Neural cell (in vitro differentiated cells): Measurements from ENCODE around the gene RBFOX2. TPM values are rescaled to one million over a fixed set of nuclear protein-coding genes. Genes with fewer than 3 reads are reported as not detected.

ENCODE experiments used
- H2AFZ ChIP-seq: fragments of 200-600, 300-800 bp; sonication (generic), shearing (Covaris generic); 2 replicates; pipeline ENCODE4 v1.6.0; 2014; ENCODE audit warnings: low read depth, mild to moderate bottlenecking, antibody characterized with exemption, low read length, moderate library complexity
- H3F3A ChIP-seq: fragments of 200-600 bp; shearing (Covaris generic); 2 replicates; pipeline ENCODE4 v1.6.1; 2016; ENCODE audit warnings: mild to moderate bottlenecking, moderate library complexity, mixed read lengths, antibody characterized with exemption, low read length; ENCODE audit not compliant: insufficient read depth, poor library complexity, severe bottlenecking
- H3K27ac ChIP-seq: fragments of 200-600, 300-800 bp; sonication (generic), shearing (Covaris generic); 2 replicates; pipeline ENCODE4 v1.5.1; 2014; ENCODE audit warnings: mild to moderate bottlenecking, low read length, moderate library complexity
- H3K27me3 ChIP-seq: fragments of 300-800, 200-600 bp; sonication (generic), shearing (Covaris generic); 2 replicates; pipeline ENCODE4 v1.6.0; 2014; ENCODE audit warnings: mild to moderate bottlenecking, low read depth, low read length, moderate library complexity; ENCODE audit not compliant: insufficient read depth
- H3K36me3 ChIP-seq: fragments of 300-800, 200-600 bp; sonication (generic), shearing (Covaris generic); 2 replicates; pipeline ENCODE4 v1.5.1; 2014; ENCODE audit warnings: mild to moderate bottlenecking, antibody characterized with exemption, low read length, moderate library complexity; ENCODE audit not compliant: insufficient read depth
- H3K4me2 ChIP-seq: fragments of 300-800, 200-600 bp; sonication (generic), shearing (Covaris generic); 2 replicates; pipeline ENCODE4 v1.6.0; 2014; ENCODE audit warnings: mild to moderate bottlenecking, low read length
- H3K4me3 ChIP-seq: fragments of 300-800, 200-600 bp; sonication (generic), shearing (Covaris generic); 2 replicates; pipeline ENCODE4 v1.5.1; 2014; ENCODE audit warnings: mild to moderate bottlenecking, low read length, moderate library complexity
- H3K79me2 ChIP-seq: fragments of 200-600 bp; shearing (Covaris generic); replicated peaks from 2 replicates; pipeline ENCODE4 v1.6.0; 2014; ENCODE audit warnings: mild to moderate bottlenecking, low read length, moderate library complexity; ENCODE audit not compliant: insufficient read depth
- H3K9ac ChIP-seq: fragments of 300-800, 200-600 bp; sonication (generic), shearing (Covaris generic); 2 replicates; pipeline ENCODE4 v1.6.1; 2016; ENCODE audit warnings: mild to moderate bottlenecking, low read length, mixed read lengths
- H3K9me2 ChIP-seq: fragments of 200-600 bp; shearing (Covaris generic); 2 replicates; pipeline ENCODE4 v1.6.1; 2016; ENCODE audit warnings: mild to moderate bottlenecking, low read length, mixed read lengths; ENCODE audit not compliant: insufficient read depth
- H3K9me3 ChIP-seq: fragments of 200-600, 300-800 bp; sonication (generic), shearing (Covaris generic); 2 replicates; pipeline ENCODE4 v1.6.1; 2016; ENCODE audit warnings: mild to moderate bottlenecking, mixed run types, low read length, moderate library complexity, mixed read lengths
- H4K20me1 ChIP-seq: fragments of 200-600 bp; shearing (Covaris generic); 2 replicates; pipeline ENCODE4 v1.6.1; 2016; ENCODE audit warnings: mild to moderate bottlenecking, mixed run types; ENCODE audit not compliant: insufficient read depth
- CTCF ChIP-seq: fragments of 450-650 bp; IDR thresholded peaks from 2 replicates; pipeline ENCODE4 v1.5.1; 2014; ENCODE audit warnings: antibody characterized with exemption, mild to moderate bottlenecking, moderate library complexity; ENCODE audit not compliant: poor library complexity, severe bottlenecking
- EP300 ChIP-seq: fragments of 450-650 bp; conservative IDR thresholded peaks from 2 replicates; pipeline ENCODE4 v1.6.1; 2014; ENCODE audit warnings: antibody characterized with exemption, mild to moderate bottlenecking, moderate library complexity; ENCODE audit not compliant: poor library complexity, severe bottlenecking
- EZH2 ChIP-seq: fragments of 200-600, 300-800 bp; shearing (Covaris generic), sonication (generic); IDR thresholded peaks from 2 replicates; pipeline ENCODE4 v1.6.1; 2014; ENCODE audit warnings: antibody characterized with exemption, low read length, borderline replicate concordance, mild to moderate bottlenecking; ENCODE audit not compliant: insufficient read depth, poor library complexity, severe bottlenecking
- MXI1 ChIP-seq: fragments of 450-650 bp; conservative IDR thresholded peaks from 2 replicates; pipeline ENCODE4 v1.6.1; 2014; ENCODE audit warnings: antibody characterized with exemption, mild to moderate bottlenecking; ENCODE audit not compliant: poor library complexity, severe bottlenecking
- POLR2AphosphoS5 ChIP-seq: IDR thresholded peaks from 2 replicates; pipeline ENCODE4 v1.6.1; 2012
- RAD21 ChIP-seq: fragments of 450-650 bp; conservative IDR thresholded peaks from 2 replicates; pipeline ENCODE4 v1.6.1; 2014; ENCODE audit warnings: antibody characterized with exemption, mild to moderate bottlenecking, moderate library complexity
- REST ChIP-seq: IDR thresholded peaks from 2 replicates; pipeline ENCODE4 v1.6.1; 2012; ENCODE audit warnings: borderline replicate concordance
- SMC3 ChIP-seq: fragments of 450-650 bp; conservative IDR thresholded peaks from 2 replicates; pipeline ENCODE4 v1.6.1; 2014; ENCODE audit warnings: antibody characterized with exemption, mild to moderate bottlenecking, moderate library complexity; ENCODE audit not compliant: poor library complexity
- TAF1 ChIP-seq: IDR thresholded peaks from 2 replicates; pipeline ENCODE4 v1.6.1; 2012; ENCODE audit warnings: low read depth
- polyA plus RNA-seq: library from polyadenylated mRNA; depleted of rRNA; stranded (reverse); fragments of >200 nt; gene quantifications from 2 replicates; pipeline ENCODE4 v1.2.3, GENCODE V29; 2014

RBFOX2 gene
- polyA plus RNA-seq, 1 donor from 2014 or later, result 529 TPM

GRCh38 chr22:35819421-35819820, 209.2 kb downstream of the RBFOX2 start:
- Histone ChIP-seq H4K20me1 (peaks cover 52% of the 10 kb centered on the region), H3F3A (peaks cover 3% of the 10 kb centered on the region)

GRCh38 chr22:35818897-35819296, 209.7 kb downstream of the RBFOX2 start:
- no peak for TF ChIP-seq SMC3
- no peak for TF ChIP-seq CTCF
- no peak for TF ChIP-seq EP300
- no peak for TF ChIP-seq RAD21
- TF ChIP-seq MXI1, result no peak
- Histone ChIP-seq H3K79me2 (peaks cover 83% of the 10 kb centered on the region), H3K9ac (no peak overlapping the region), H3F3A (peaks cover 3% of the 10 kb centered on the region), H3K36me3 (no peaks in the 10 kb centered on the region), H3K27ac (no peak overlapping the region), H3K9me3 (no peaks in the 10 kb centered on the region), H2AFZ (no peak overlapping the region), H3K4me3 (no peak overlapping the region), H3K4me2 (no peak overlapping the region), H3K9me2 (no peaks in the 10 kb centered on the region), H4K20me1 (peaks cover 49% of the 10 kb centered on the region), H3K27me3 (no peaks in the 10 kb centered on the region)

More at GRCh38 chr22:35819421-35819820, 209.2 kb downstream of the RBFOX2 start:
- Histone ChIP-seq H3K27ac (no peak overlapping the region), H3K9ac (no peak overlapping the region), H3K4me2 (no peak overlapping the region), H3K9me2 (no peaks in the 10 kb centered on the region), H3K36me3 (no peaks in the 10 kb centered on the region), H3K4me3 (no peak overlapping the region), H3K9me3 (no peaks in the 10 kb centered on the region), H3K79me2 (peaks cover 83% of the 10 kb centered on the region), H3K27me3 (no peaks in the 10 kb centered on the region), H2AFZ (no peak overlapping the region)
- TF ChIP-seq RAD21 (no peak), SMC3 (no peak), EZH2 (no peak), TAF1 (no peak), REST (no peak), CTCF (no peak), MXI1 (no peak), EP300 (no peak), POLR2AphosphoS5 (no peak)
